Fibroblast of lung (primary cell): ENCODE results near the gene GLA. TPM values are rescaled to one million over a fixed set of nuclear protein-coding genes. Genes with fewer than 3 reads are reported as not detected.

Experiments used
- DNase-seq, 2 donors: peaks; one replicate each; pipeline versions ENCODE4 v3.0.0 to v3.0.0-alpha.2; 2010; ENCODE audit warnings: low read depth in 2 of 2
- H2AFZ ChIP-seq: 2 replicates; pipeline ENCODE4 v1.5.1; 2012; ENCODE audit warnings: low read length, control low read depth, inconsistent platforms
- H3K27ac ChIP-seq: 2 replicates; pipeline ENCODE4 v1.5.1; 2011; ENCODE audit warnings: low read length, control low read depth; ENCODE audit not compliant: insufficient read depth
- H3K27me3 ChIP-seq: 2 replicates; pipeline ENCODE4 v1.5.1; 2011; ENCODE audit warnings: mild to moderate bottlenecking, low read length; ENCODE audit not compliant: control insufficient read depth, insufficient read depth
- H3K36me3 ChIP-seq: 2 replicates; pipeline ENCODE4 v1.5.1; 2011; ENCODE audit warnings: low read length; ENCODE audit not compliant: control insufficient read depth, insufficient read depth
- H3K4me1 ChIP-seq: 2 replicates; pipeline ENCODE4 v1.5.1; 2011; ENCODE audit warnings: low read length; ENCODE audit not compliant: control insufficient read depth, insufficient read depth; ENCODE audit errors: extremely low read depth
- H3K4me2 ChIP-seq: 2 replicates; pipeline ENCODE4 v1.5.1; 2011; ENCODE audit warnings: low read length, control low read depth; ENCODE audit not compliant: insufficient read depth; ENCODE audit errors: extremely low read depth
- H3K4me3 ChIP-seq, 4 experiments: fragments of 200-600 bp in 1 of 4; sonication (generic) in 1 of 4; replicated peaks in 1 of 4; 2 replicates each; pipeline ENCODE4 v1.5.1; 2011 to 2016; ENCODE audit warnings: low read length in 4 of 4, low read depth in 3 of 4, mild to moderate bottlenecking in 3 of 4, control low read depth in 2 of 4, inconsistent platforms in 1 of 4, mixed read lengths in 1 of 4; ENCODE audit not compliant: insufficient read depth in 1 of 4; ENCODE audit errors: control extremely low read depth in 1 of 4
- H3K79me2 ChIP-seq: 2 replicates; pipeline ENCODE4 v1.5.1; 2012; ENCODE audit warnings: mild to moderate bottlenecking, low read length, inconsistent platforms; ENCODE audit not compliant: control insufficient read depth, insufficient read depth
- H3K9ac ChIP-seq: 2 replicates; pipeline ENCODE4 v1.5.1; 2011; ENCODE audit warnings: mild to moderate bottlenecking, low read length, control low read depth; ENCODE audit not compliant: insufficient read depth
- H3K9me3 ChIP-seq: 2 replicates; pipeline ENCODE4 v1.5.1; 2012; ENCODE audit warnings: low read depth, low read length; ENCODE audit not compliant: control insufficient read depth, insufficient read depth
- H4K20me1 ChIP-seq: 2 replicates; pipeline ENCODE4 v1.5.1; 2011; ENCODE audit warnings: low read length; ENCODE audit not compliant: control insufficient read depth, insufficient read depth; ENCODE audit errors: extremely low read depth
- EZH2 ChIP-seq: IDR thresholded peaks from 2 replicates; pipeline ENCODE4 v1.5.1; 2012; ENCODE audit warnings: low read length, control low read depth, mild to moderate bottlenecking; ENCODE audit errors: missing control alignments
- polyA plus RNA-seq, 2 donors: library from polyadenylated mRNA; depleted of rRNA in 1 of 2; stranded (reverse) in 1 of 2; unstranded in 1 of 2; fragments of >200 nt; gene quantifications; 2 replicates each; pipeline ENCODE4 v1.2.1, GENCODE V29; 2011 to 2012; ENCODE audit warnings: missing spikeins in 1 of 2
- total RNA-seq: library from RNA; depleted of rRNA; stranded (reverse); fragments of >200 nt; gene quantifications from 2 replicates; pipeline ENCODE4 v1.2.1, GENCODE V29; 2014
- TF ChIP-seq, protein P1 (sequence below), 2 donors: IDR thresholded peaks in 1 of 2; conservative IDR thresholded peaks in 1 of 2; 1 replicate in 1 of 2; 2 replicates in 1 of 2; pipeline ENCODE4 v1.5.1; 2011 to 2012; ENCODE audit warnings: low read length in 2 of 2, control low read depth in 1 of 2, inconsistent platforms in 1 of 2, low read depth in 1 of 2, mild to moderate bottlenecking in 1 of 2

The GLA gene
- total and polyA plus RNA-seq, 2 donors (not counting 1 experiment from before 2014, with no cell fraction given), result 19.3 to 23.1 TPM

- Histone ChIP-seq H4K20me1 (no peaks in the 10 kb centered on the region), H3K4me1 (no peaks in the 10 kb centered on the region), H3K36me3 (no peaks in the 10 kb centered on the region), H3K27me3 (no peaks in the 10 kb centered on the region), H3K27ac (no peak overlapping the region), H3K9me3 (no peaks in the 10 kb centered on the region), H3K4me2 (no peak overlapping the region), H3K4me3 (no peak overlapping the region), H2AFZ (no peak overlapping the region), H3K9ac (no peak overlapping the region), H3K79me2 (no peaks in the 10 kb centered on the region)
- TF ChIP-seq, protein P1, sequence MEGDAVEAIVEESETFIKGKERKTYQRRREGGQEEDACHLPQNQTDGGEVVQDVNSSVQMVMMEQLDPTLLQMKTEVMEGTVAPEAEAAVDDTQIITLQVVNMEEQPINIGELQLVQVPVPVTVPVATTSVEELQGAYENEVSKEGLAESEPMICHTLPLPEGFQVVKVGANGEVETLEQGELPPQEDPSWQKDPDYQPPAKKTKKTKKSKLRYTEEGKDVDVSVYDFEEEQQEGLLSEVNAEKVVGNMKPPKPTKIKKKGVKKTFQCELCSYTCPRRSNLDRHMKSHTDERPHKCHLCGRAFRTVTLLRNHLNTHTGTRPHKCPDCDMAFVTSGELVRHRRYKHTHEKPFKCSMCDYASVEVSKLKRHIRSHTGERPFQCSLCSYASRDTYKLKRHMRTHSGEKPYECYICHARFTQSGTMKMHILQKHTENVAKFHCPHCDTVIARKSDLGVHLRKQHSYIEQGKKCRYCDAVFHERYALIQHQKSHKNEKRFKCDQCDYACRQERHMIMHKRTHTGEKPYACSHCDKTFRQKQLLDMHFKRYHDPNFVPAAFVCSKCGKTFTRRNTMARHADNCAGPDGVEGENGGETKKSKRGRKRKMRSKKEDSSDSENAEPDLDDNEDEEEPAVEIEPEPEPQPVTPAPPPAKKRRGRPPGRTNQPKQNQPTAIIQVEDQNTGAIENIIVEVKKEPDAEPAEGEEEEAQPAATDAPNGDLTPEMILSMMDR (conservative IDR thresholded peaks at IDR 0.05 in 1 of 2, IDR thresholded peaks at IDR 0.05 in 1 of 2; ENCODE audit: low read depth in 1 of 2, low read length in 2 of 2), result no peak
- TF ChIP-seq EZH2, result no peak
- DNase-seq, result no peak
These were observed 9.0 kb downstream of the GLA start for GRCh38 chrX:101398694-101399093.

- H3K79me2 ChIP-seq, result no peaks in the 10 kb centered on the region
- no peaks in the 10 kb centered on the region for H3K36me3 ChIP-seq
- peak; percentile 18 to 20 for DNase-seq
- H2AFZ ChIP-seq, result no peak overlapping the region
- TF ChIP-seq EZH2, result no peak
- TF ChIP-seq, protein P1 (conservative IDR thresholded peaks at IDR 0.05 in 1 of 2, IDR thresholded peaks at IDR 0.05 in 1 of 2; ENCODE audit: low read depth in 1 of 2, low read length in 2 of 2), result no peak
- H3K4me1 ChIP-seq, result no peaks in the 10 kb centered on the region
- H3K27ac ChIP-seq, result no peak overlapping the region
- H3K9ac ChIP-seq, result no peak overlapping the region
- H3K27me3 ChIP-seq, result no peaks in the 10 kb centered on the region
- H3K4me2 ChIP-seq, result no peak overlapping the region
- H4K20me1 ChIP-seq, result no peaks in the 10 kb centered on the region
- no peaks in the 10 kb centered on the region for H3K9me3 ChIP-seq
- no peak overlapping the region for H3K4me3 ChIP-seq
These were observed 9.9 kb downstream of the GLA start for GRCh38 chrX:101397779-101398178.

DNA sequence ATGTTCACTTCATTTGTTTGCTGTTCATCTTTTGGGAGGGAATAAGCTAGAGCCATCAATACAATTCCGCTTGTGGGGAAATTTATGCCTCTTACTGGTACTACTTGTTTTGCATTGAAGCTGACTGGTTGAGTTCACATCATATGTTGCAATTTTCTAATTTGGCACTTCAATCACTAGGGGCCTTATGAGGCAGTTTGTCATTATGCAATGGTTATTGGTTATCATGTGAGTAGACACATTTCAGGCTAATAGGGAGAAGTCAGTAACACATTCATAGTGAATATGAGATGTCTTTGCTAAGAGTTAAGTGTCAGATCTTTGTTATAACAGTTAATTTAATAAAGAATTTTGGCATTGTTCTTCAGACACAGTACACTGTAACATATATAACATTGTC, 11.9 kb downstream of the GLA start:
- H2AFZ ChIP-seq, result no peak overlapping the region
- peak in 1 of 2 donors; percentile 40 for DNase-seq
- TF ChIP-seq EZH2, result no peak
- TF ChIP-seq, protein P1 (conservative IDR thresholded peaks at IDR 0.05 in 1 of 2, IDR thresholded peaks at IDR 0.05 in 1 of 2; ENCODE audit: low read depth in 1 of 2, low read length in 2 of 2), result no peak
- H3K4me2 ChIP-seq, result no peak overlapping the region
- H3K9ac ChIP-seq, result no peak overlapping the region
- H3K27ac ChIP-seq, result no peak overlapping the region
- H3K4me3 ChIP-seq, result no peak overlapping the region
- no peaks in the 10 kb centered on the region for H3K9me3 ChIP-seq
- peaks cover 18% of the 10 kb centered on the region for H3K79me2 ChIP-seq
- no peaks in the 10 kb centered on the region for H3K36me3 ChIP-seq
- H3K4me1 ChIP-seq, result no peaks in the 10 kb centered on the region
- no peaks in the 10 kb centered on the region for H3K27me3 ChIP-seq
- no peaks in the 10 kb centered on the region for H4K20me1 ChIP-seq
